Prostate gland (tissue), 2 donors: ENCODE data around the gene NEGR1. TPM values are rescaled to one million over a fixed set of nuclear protein-coding genes. Genes with fewer than 3 reads are reported as not detected.

Experiments used
- DNase-seq: peaks from one replicate; pipeline ENCODE4 v3.0.0-alpha.2; 2019; ENCODE audit warnings: low spot score
- H3K27ac ChIP-seq, 2 donors: fragments of 200-600 bp; sonication (generic); 2 replicates each; pipeline ENCODE4 v1.5.1; 2017 to 2019
- H3K27me3 ChIP-seq: fragments of 200-600 bp; sonication (generic); replicated peaks from 2 replicates; pipeline ENCODE4 v1.5.1; 2019; ENCODE audit not compliant: insufficient read depth
- H3K36me3 ChIP-seq, 2 donors: fragments of 200-600 bp; sonication (generic); 1 replicate in 1 of 2; 2 replicates in 1 of 2; pipeline versions ENCODE4 v1.5.1 to v1.8.1; 2017 to 2019
- H3K4me1 ChIP-seq: fragments of 200-600 bp; sonication (generic); replicated peaks from 2 replicates; pipeline ENCODE4 v1.5.1; 2019
- H3K4me3 ChIP-seq, 2 donors: fragments of 200-600 bp; sonication (generic); 2 replicates each; pipeline ENCODE4 v1.5.1; 2017 to 2019
- H3K9me3 ChIP-seq: fragments of 200-600 bp; sonication (generic); 2 replicates; pipeline ENCODE4 v1.5.1; 2017
- CTCF ChIP-seq, 4 experiments: fragments of 200-600 bp in 2 of 4; fragments of 450-650 bp in 2 of 4; sonication (generic) in 2 of 4; IDR thresholded peaks; 1 replicate in 3 of 4; 2 replicates in 1 of 4; pipeline ENCODE4 v1.5.1; 2016 to 2019; ENCODE audit warnings: antibody characterized with exemption in 4 of 4, mild to moderate bottlenecking in 2 of 4, moderate library complexity in 2 of 4
- POLR2A ChIP-seq: fragments of 450-650 bp; IDR thresholded peaks from one replicate; pipeline ENCODE4 v1.6.1; 2016; ENCODE audit warnings: antibody characterized with exemption, mild to moderate bottlenecking
- POLR2AphosphoS5 ChIP-seq: sonication (generic); formaldehyde crosslinking; IDR thresholded peaks from one replicate; pipeline ENCODE4 v1.6.1; 2017; ENCODE audit warnings: antibody characterized with exemption
- WGBS: methylation state at CpG from one replicate; pipeline ENCODE4 v1.1.5; 2018; 5-methylcytosine and 5-hydroxymethylcytosine counted together
- intact Hi-C: fragments of 100-400 bp; cut with DNase I; formaldehyde crosslinking; loops from one replicate; pipeline ENCODE4 v1.14.2; 2022
- total RNA-seq, 2 donors: library from RNA; depleted of rRNA; stranded (reverse); fragments of >200 nt; gene quantifications; one replicate each; pipeline ENCODE4 v1.1.0, GENCODE V29; 2016

Gene NEGR1
- total RNA-seq, 2 donors from 2014 or later: 2.3 to 7.6 TPM

GRCh38 chr1:71766748-71767147 lies 515.6 kb downstream of the NEGR1 start:
- Histone ChIP-seq H3K27ac (no peak overlapping the region), H3K27me3 (no peaks in the 10 kb centered on the region), H3K36me3 (no peaks in the 10 kb centered on the region), H3K4me1 (no peaks in the 10 kb centered on the region), H3K9me3 (no peaks in the 10 kb centered on the region), H3K4me3 (no peak overlapping the region)
- TF ChIP-seq POLR2AphosphoS5 (no peak), CTCF (IDR thresholded peaks at IDR 0.05) (no peak), POLR2A (no peak)
- intact Hi-C loops: no loop called here
- 96% methylated on average over 4 of the region's 4 CpGs for WGBS
- DNase-seq: no peak

- Histone ChIP-seq H3K9me3 (no peaks in the 10 kb centered on the region), H3K27me3 (no peaks in the 10 kb centered on the region), H3K36me3 (no peaks in the 10 kb centered on the region), H3K4me1 (no peaks in the 10 kb centered on the region), H3K4me3 (no peak overlapping the region), H3K27ac (no peak overlapping the region)
- WGBS: 12% methylated on average over 1 of the region's 1 CpG
- DNase-seq: no peak
- intact Hi-C loops: no loop called here
- TF ChIP-seq CTCF (IDR thresholded peaks at IDR 0.05): no peak
- no peak for TF ChIP-seq POLR2AphosphoS5
Measured at GRCh38 chr1:71762514-71763255, 519.7 kb downstream of the NEGR1 start.

- DNase-seq: no peak
- Histone ChIP-seq H3K4me1 (no peaks in the 10 kb centered on the region), H3K9me3 (no peaks in the 10 kb centered on the region), H3K27ac (no peak overlapping the region), H3K4me3 (no peak overlapping the region), H3K27me3 (no peaks in the 10 kb centered on the region), H3K36me3 (no peaks in the 10 kb centered on the region)
- TF ChIP-seq POLR2A (no peak), CTCF (IDR thresholded peaks at IDR 0.05) (no peak), POLR2AphosphoS5 (no peak)
- WGBS: 82% methylated on average over 1 of the region's 1 CpG
- intact Hi-C loops: no loop called here
Measured at GRCh38 chr1:71755441-71755840, 526.9 kb downstream of the NEGR1 start.

GRCh38 chr1:71753746-71754145 lies 528.6 kb downstream of the NEGR1 start:
- Histone ChIP-seq H3K9me3 (no peaks in the 10 kb centered on the region), H3K36me3 (no peaks in the 10 kb centered on the region), H3K27ac (no peak overlapping the region), H3K27me3 (no peaks in the 10 kb centered on the region), H3K4me1 (no peaks in the 10 kb centered on the region), H3K4me3 (no peak overlapping the region)
- 88% methylated on average over 4 of the region's 4 CpGs for WGBS
- TF ChIP-seq CTCF (IDR thresholded peaks at IDR 0.05) (no peak), POLR2A (no peak), POLR2AphosphoS5 (no peak)
- intact Hi-C loops: no loop called here
- DNase-seq: no peak

- Histone ChIP-seq H3K9me3 (no peaks in the 10 kb centered on the region), H3K4me1 (no peaks in the 10 kb centered on the region), H3K36me3 (no peaks in the 10 kb centered on the region), H3K4me3 (no peak overlapping the region), H3K27ac (no peak overlapping the region), H3K27me3 (no peaks in the 10 kb centered on the region)
- DNase-seq: no peak
- TF ChIP-seq POLR2A (no peak), CTCF (IDR thresholded peaks at IDR 0.05) (no peak), POLR2AphosphoS5 (no peak)
- intact Hi-C loops: no loop called here
Measured at GRCh38 chr1:71745326-71745725, 537.0 kb downstream of the NEGR1 start.
